ENCODE measurements around the gene ZNF189.
"Not testable (repeated sequence)": the region's sequence is repeated elsewhere in the genome, so short reads cannot be mapped to it uniquely, and the experiment has no call there.

Gene ZNF189

DNA sequence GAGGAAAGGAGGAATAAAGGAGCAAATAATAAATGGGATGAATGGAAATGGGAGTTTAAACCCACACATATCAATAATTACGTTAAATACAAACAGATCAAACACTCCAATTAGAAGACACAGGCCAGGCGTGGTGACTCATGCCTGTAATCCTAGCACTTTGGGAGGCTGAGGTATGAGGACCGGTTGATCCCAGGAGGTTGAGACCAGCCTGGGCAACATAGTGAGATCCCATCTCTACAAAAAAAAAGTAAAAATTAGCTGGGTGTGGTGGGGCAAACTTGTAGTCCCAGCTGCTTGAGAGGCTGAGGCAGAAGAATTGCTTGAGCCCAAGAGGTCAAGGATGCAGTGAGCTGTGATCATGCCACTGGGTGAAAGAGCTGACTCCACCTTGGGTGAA lies 17.5 kb upstream of the ZNF189 start:
- DNase-seq: no peak

DNA sequence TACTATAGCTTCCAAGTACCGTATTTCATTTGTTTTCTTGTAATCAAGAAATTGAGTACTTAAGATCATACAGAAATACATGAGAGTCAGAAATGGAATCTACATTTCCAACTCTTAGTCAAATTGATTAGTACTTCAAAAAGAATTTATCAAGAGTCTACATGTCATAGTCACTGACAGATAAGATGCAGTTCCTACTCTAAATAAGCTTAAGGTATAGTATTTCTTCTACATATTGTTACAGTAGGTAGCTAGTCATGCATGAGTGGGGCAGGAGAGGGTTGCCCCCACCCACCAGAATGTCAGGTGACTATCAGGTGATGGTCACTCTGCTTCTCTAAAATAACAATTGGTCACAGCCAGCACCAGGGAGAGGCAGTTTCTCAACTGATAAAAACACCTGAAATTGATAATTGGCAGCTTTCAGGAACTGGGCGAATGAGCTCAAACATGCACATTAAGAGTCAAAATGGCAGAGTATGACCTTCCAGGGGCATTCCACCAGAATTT lies 16.8 kb upstream of the ZNF189 start:
- DNase-seq: no peak

DNA sequence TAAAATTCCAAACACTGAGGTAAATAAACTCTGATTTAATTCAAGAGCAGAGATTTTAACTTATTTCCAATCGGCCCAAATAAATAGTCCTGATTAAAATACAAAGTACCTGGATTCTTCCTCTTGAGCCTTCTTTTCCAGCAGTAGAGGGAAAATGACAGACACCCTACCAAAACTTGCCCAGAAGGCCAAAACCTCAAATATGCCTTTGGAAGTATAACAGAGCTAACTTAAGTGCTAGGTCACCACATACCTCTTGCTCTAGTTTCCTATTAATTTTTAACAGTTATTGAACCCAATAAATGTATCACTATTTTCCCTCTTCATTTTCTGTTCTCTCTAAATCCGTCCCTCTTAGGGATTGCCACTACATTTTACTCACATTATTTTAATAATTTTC lies 15.3 kb upstream of the ZNF189 start:
- no peak for DNase-seq

DNA sequence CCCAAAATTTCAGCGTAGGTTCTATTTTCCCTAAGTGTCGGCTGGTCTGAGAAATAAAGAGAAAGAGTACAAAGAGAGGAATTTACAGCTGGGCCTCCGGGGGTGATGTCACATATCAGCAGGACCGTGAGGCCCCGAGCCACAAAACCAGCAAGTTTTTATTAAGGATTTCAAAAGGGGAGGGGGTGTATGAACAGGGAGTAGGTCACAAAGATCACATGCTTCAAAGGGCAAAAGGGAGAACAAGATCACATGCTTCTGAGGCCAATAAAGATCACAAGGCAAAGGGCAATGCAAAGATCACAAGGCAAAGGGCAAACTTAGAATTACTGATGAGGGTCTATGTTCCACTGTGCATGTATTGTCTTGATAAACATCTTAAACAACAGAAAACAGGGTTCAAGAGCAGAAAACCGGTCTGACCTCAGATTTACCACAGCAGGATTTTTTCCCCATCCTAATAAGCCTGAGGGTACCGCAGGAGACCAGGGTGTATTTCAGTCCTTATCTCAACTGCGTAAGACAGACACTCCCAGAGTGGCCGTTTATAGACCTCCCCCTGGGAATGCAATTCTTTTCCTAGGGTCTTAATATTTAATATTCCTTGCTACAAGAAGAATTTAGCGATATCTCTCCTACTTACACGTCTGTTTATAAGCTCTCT lies 13.6 kb upstream of the ZNF189 start, which contains the start of gene BAAT:
BAAT (minus strand) TSS at position 134 of the 664 bp plus-strand sequence. CDS start 13,602 bp downstream, outside the sequence.
- not testable (repeated sequence) for DNase-seq

DNA sequence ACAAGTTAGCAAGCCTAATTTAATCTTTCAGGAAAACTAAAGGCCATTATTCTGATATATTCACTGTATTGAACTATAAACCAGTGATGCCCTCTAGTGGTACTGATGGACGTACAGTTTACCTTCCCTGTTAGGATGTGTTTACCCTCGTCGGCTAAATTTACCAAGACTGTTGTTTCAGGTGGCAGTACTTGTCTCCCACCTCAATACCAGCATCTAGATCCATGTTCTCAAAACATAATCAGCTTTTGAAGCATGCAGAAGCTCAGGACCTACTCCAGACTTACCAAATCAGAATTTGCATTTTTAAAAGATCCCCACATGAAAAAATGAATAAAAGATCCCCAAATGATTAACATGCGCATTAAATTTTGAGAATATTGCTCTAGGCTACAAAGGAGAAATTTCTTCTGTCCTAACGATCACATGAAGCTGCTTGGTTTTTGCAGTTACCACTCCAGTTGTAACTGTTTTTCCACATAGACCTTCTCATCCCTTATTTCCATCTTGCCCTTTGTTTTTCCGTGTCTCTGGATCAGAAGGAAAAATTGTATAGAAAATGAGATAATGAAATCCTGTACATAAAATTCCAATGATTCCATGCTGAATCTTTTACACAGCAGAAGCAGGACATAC lies 10.7 kb upstream of the ZNF189 start:
- DNase-seq: peak; percentile 13 to 40

DNA sequence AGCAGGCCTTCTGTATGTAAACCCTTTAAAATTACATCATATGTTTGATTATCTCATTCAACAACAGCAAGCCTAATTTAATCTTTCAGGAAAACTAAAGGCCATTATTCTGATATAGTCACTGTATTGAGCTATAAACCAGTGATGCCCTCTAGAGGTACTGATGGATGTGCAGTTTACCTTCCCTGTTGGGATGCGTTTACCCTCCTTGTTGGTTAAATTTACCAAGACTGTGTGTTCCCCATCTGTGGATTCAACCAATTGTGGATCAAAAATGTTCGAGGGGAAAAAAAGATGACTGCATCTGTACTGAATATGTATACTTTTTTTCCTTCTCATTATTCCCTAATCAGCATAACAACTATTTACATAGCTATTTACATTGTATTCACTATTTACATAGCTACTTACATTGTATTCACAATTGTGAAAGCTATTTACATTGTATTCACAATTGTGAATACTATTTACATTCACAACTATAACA lies 10.1 kb upstream of the ZNF189 start:
- no peak for DNase-seq

DNA sequence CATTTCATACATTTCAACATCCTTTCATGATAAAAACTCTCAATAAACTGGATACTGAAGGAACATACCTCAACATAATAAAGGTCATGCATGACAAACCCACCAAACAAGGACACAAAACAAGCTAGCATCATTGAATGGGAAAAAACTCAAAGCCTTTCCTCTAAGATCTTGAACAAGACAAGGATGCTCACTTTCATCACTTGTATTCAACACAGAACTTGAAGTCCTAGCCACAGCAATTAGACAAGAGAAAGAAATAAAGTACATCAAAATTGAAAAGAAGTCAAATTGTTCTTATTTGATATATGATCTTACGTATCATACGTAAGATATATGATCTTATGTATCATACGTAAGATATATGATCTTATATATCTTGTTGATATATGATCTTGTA lies 5.5 kb upstream of the ZNF189 start:
- DNase-seq: no peak

DNA sequence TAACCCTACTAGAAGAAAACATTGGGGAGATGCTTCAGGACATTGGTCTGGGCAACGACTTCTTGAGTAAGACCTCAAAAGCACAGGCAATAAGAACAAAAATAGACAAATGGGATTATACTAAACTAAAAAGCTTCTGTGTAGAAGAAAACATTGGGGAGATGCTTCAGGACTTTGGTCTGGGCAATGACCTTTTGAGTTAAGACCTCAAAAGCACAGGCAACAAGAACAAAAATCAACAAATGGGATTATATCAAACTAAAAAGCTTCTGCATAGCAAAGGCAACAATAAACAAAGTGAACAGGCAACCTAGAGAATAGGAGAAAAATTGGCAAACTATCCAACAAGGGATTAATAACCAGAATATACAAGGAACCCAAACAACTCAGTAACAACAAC lies 4.0 kb upstream of the ZNF189 start:
- DNase-seq: no peak

DNA sequence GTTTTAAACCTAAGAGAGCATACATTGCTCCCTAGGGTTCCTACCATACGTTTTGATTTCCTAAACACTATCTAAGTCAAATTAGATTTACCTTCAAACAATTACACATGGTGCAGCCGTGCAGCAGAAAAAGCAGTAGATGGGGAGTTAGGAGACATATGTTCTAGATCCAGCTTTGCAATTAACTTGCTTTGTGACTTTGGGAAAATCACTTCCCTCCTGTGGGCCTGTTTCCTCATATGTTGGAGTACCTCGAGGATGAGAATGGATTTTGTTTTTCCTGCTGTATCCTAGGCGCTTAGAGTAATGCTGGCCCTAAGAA lies 944 bp upstream of the ZNF189 start:
- peak in 1 of 2 donors; percentile 14 for DNase-seq

DNA sequence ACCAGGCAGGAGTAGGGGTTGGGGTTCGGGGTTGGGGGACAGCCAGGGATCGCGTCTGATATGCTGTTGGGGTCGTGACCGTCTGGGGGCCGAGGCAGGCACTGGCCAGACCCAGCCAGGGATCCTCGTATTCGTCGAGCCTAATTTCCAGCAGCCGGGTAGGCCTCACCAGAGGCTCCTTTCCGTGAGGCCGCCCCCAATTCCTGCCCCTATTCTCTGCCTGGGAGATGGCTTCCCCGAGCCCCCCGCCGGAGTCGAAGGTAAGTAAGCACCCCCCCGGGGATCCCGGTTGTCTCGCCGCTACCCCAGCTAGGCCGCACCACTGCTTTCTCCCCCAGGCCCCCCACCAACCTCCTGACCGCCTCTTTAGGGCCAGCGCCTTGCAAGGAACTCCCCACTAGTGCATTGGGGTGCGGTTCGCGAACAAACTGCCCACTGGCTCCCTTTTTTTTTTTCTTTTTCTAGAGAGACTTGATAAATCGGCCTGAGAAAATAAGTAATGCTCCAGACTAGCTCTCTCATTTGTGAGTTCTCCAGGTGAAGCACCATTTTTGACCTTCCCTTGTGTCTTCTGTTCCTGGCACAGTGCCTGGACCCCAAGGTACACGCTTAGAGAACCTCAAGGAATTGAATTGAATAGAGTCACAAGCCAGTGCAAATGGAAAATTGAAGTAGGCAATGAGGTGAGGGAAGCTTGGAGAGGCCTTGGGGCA lies 435 bp downstream of the ZNF189 start:
- DNase-seq: no peak

DNA sequence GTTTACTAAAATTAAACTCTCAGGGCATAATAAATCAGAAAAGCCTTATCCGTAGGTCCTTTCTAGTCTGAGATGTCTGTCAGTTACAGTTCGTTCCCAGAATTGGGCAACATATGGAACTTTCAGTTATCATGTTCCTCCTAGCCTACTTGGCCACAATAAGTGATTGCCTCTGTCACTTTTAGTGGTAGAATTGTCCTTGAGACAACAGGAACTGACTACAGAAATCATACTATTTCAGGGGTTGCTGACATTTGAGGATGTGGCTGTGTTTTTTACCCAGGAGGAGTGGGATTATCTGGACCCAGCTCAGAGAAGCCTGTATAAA lies 956 bp downstream of the ZNF189 start:
- peak; percentile 54 to 60 for DNase-seq

DNA sequence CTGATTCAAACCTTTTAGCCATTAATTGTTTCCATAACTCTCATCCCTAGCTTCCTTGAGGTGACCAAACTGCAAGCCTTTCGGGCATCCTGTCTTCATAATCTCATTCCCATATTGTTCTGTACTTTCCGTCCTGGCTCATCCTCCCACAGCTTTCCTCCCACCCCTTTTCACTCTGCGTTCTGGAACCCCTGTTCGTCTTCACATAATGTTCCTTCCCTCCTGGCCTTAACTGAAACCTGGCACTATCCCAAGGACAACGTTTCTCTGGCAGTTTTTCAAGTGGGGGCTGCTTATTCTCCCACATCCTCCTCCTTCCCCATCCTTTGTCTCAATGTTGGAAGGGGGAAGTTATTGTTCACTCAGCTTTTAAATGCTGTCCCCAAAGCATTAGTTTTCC lies 1.5 kb downstream of the ZNF189 start:
- DNase-seq: peak; percentile 37 to 70

DNA sequence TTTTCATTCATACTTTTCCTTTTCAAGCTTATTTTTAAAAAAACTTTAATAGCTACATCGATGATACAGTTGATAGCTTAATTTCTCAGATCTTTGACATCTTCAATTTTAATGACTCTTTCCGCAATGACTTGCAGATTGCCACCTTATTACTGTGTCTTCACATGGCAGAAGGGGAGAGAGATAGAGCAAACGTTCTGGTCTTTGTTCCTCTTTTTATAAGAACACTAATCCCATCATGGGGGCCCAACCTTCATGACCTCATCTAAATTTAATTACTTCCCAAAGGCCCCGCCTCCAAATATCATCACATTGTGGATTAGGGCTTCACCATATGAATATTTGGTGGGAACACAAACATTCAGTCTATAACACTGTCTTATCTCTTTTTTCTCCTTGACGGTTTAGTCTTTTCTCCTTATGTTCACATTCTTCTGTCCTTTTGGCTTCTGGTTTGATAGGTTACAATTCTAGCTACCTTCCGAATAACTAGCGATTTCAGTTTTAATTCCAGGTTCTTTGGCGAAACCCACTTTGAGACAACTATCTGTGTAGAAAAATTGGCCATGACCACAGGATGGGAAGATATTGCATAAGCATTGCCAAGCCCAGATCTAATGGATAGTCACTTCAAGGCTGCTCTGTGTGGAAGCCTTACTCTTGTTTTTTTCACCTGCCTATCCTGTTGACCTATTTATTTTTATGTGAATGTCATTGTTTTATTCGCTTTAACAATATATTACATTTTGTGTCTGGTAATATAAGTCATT lies 5.0 kb downstream of the ZNF189 start:
- no peak for DNase-seq

DNA sequence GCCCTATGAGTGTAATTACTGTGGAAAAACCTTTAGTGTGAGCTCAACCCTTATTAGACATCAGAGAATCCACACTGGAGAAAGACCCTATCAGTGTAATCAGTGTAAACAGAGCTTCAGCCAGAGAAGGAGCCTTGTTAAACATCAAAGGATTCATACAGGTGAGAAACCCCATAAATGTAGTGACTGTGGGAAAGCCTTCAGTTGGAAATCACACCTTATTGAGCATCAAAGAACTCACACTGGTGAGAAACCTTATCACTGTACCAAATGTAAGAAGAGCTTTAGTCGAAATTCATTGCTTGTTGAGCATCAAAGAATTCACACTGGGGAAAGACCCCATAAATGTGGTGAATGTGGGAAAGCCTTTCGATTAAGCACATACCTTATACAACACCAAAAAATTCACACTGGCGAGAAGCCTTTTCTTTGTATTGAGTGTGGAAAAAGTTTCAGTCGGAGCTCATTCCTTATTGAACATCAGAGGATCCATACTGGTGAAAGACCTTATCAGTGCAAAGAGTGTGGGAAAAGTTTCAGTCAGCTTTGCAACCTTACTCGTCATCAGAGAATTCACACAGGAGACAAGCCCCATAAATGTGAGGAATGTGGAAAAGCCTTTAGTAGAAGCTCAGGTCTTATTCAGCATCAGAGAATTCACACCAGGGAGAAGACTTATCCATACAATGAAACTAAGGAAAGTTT lies 9.9 kb downstream of the ZNF189 start:
- no peak for DNase-seq

DNA sequence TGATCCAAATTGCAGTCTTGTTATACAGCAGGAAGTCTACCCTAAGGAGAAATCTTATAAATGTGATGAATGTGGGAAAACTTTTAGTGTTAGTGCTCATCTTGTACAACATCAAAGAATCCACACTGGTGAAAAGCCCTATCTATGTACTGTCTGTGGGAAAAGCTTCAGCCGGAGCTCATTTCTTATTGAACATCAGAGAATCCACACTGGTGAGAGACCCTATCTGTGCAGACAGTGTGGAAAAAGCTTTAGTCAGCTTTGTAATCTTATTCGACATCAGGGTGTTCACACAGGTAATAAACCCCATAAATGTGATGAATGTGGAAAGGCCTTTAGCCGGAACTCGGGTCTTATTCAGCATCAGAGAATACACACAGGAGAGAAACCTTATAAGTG lies 10.4 kb downstream of the ZNF189 start:
- DNase-seq: peak in 1 of 2 donors; percentile 15

DNA sequence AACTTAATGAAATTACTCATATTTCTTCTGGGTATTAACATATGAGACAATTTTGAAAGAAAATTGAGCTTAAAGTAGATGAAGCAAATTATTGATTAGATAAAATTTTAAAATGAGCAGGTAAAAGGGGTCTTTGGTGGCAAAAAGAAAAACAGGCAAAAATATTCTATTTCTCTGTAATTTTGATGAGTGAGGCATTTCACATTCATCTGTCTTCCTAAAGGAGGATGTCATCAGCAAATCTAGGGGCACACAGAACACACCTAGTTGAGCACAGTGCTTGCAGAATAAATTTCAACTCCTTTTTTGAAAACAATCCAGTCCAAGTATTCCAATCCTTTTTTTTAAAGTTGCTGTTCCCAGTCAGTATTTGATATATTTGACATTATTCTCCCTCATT lies 16.2 kb downstream of the ZNF189 start:
- DNase-seq: no peak

DNA sequence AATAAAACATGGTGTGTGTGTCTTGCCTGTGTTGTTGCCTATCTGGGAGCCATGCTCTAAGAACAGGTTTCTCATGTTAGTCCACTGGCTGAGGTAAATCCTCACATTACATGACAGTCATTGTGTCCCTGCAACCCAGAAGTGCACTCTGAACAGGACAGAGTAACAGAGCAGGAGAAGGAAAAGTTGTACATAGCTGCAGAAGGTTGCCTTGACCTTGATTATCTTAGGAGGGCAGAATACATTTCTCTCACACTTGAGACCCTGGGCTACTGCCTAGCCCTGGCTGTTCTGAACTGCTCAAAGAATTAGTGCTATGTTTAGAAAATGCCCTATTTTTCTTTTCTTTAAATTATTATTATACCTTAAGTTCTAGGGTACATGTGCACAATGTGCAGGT lies 16.9 kb downstream of the ZNF189 start:
- DNase-seq: no peak

DNA sequence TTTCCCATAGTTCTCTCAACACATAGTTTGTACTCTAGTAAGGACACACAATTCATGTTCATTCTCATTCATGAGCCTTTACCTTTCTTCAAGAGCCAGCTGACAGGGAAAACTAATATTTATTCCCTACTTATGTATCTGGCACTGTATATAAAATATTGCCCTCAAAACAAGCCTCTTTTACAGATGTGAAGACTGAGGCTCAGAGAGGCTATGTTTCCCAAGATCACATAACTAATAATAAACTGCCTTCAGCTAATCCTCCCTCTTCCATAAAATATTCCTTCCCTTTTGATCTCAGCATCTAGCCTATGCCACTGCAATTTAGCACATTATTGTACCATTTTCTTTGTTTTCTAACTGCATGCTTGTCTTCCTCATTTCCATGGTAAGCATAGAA lies 18.7 kb downstream of the ZNF189 start:
- DNase-seq: no peak

DNA sequence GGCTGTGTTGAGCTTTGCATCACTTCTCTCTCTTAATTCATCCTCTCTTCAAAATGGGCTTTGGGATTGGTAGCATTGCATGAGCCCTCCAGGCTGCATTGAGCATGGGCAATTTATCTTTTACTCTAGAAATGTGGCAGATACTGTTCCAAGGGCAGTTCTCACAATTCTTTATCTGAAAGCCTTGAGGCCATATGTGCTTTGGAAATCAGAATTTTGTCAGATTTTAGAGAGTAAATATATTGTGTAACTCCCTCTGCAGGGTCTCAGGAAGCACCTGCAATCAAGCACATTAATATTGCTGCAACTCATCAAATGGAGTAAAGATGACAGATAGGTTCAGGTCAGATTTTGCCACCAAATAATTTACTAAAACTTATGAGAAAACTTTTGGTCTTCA lies 19.3 kb downstream of the ZNF189 start:
- no peak for DNase-seq

DNA sequence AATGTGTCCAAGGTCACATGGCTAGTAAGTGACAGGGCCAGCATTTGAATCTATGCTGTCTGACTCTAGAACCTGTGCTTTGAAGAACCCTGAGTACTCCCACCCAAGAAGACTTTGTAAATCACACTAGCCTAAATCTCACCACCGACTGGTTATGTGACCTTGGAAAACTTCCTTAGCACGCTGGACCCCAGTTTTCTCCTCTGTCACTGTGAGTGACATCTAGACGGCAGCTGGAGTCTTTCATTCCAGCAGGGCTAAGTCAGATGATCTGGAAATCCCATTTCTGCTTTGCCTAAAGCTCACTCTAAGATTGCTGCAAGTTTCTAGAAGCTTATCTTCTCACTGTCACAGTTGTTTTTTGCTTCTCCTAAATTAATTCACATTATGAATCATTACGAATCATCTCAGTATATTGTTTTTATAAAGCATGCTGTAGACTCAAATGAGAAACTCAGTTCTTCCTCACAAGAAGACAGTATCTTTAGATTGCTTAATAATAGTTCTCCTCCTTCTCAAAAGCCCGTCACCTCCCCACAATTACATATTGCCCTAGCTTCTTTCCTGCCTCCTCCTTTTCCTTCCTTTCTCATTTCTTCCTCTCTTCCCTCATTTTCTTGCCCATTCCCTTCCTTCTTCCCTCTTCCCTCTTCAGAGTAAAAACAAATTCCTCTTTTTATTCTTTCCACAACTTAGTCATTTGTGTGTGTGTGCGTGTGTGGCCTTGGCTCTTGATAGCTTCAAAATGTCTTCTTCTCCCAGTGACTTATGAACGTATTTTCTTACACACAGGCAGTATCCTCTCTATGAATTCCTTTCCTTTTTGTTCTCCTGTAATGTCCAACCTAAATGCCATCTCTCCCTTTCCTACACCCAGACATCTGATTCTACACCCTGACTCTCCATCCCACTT lies 20.1 kb downstream of the ZNF189 start:
- DNase-seq: no peak

DNA sequence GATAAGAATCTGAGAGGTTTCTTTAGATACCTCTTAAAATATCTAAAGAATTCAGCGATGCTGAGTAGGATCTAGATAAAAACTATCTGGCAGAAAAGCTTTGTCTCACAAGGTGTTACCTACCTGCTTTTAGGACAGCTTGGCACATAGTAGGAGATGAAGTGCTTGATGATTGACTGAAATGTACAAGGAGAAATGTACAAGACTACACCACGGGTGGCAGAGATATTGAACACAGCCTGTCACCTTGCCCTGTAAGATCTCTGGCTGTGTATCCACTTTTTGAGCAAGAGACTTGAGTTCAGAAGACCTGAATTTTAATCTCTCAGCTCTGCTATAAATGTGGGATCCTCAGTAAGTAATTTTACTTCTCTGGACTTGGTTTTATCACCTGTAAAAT lies 21.2 kb downstream of the ZNF189 start:
- no peak for DNase-seq

DNA sequence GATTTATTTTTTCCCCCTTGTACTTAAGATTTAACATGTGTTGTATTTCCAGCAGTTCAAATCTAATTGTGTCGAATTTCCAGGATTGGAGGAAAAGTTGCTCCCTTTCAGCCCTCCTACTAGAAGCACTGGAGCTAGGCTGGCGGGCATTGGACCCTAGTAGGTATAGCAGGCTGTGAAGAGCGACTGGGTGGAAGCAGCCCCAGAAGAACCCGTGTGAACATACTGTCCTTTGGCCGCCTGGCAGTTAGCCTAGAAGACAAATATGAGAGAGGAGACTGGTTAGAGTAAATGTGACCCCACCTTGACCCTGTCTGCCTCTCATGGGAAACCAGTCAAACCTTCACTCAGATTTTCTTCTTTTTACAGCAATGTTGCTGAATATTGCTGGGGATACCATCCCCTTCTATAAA lies 23.0 kb downstream of the ZNF189 start:
- no peak for DNase-seq
